OCI-LY1 (cell line): ENCODE data around the gene OASL.

ENCODE experiments used
- H2AFZ ChIP-seq: fragments of 200-600 bp; sonication (generic), shearing (Covaris generic); 2 replicates; pipeline ENCODE4 v1.6.0; 2014; ENCODE audit warnings: antibody characterized with exemption, mild to moderate bottlenecking, low read length
- H3F3A ChIP-seq: fragments of 200-600 bp; sonication (generic), shearing (Covaris generic); 2 replicates; pipeline ENCODE4 v1.6.0; 2014; ENCODE audit warnings: mild to moderate bottlenecking, antibody characterized with exemption, low read length, moderate library complexity; ENCODE audit not compliant: insufficient read depth
- H3K27ac ChIP-seq: fragments of 200-600 bp; sonication (generic); 2 replicates; pipeline ENCODE4 v1.5.1; 2014; ENCODE audit warnings: low read length, mixed run types, mild to moderate bottlenecking, low read depth; ENCODE audit not compliant: poor library complexity, severe bottlenecking
- H3K27me3 ChIP-seq: fragments of 200-600 bp; sonication (generic); 2 replicates; pipeline ENCODE4 v1.6.0; 2014; ENCODE audit warnings: antibody characterized with exemption, mild to moderate bottlenecking, low read length, moderate library complexity; ENCODE audit not compliant: insufficient read depth
- H3K36me3 ChIP-seq: fragments of 200-600 bp; sonication (generic); 2 replicates; pipeline ENCODE4 v1.6.1; 2014; ENCODE audit warnings: mild to moderate bottlenecking, antibody characterized with exemption, low read length, moderate library complexity, mixed read lengths; ENCODE audit not compliant: insufficient read depth
- H3K4me1 ChIP-seq: fragments of 200-600 bp; sonication (generic); 2 replicates; pipeline ENCODE4 v1.5.1; 2014; ENCODE audit warnings: mild to moderate bottlenecking, low read length, moderate library complexity; ENCODE audit not compliant: insufficient read depth, severe bottlenecking
- H3K4me2 ChIP-seq: fragments of 200-600 bp; sonication (generic), shearing (Covaris generic); 2 replicates; pipeline ENCODE4 v1.6.1; 2014; ENCODE audit warnings: low read length
- H3K4me3 ChIP-seq: fragments of 200-600 bp; sonication (generic); 2 replicates; pipeline ENCODE4 v1.5.1; 2014; ENCODE audit warnings: low read length, low read depth, mild to moderate bottlenecking, mixed read lengths; ENCODE audit not compliant: poor library complexity, severe bottlenecking
- H3K79me2 ChIP-seq: fragments of 200-600 bp; shearing (Covaris generic); 2 replicates; pipeline ENCODE4 v1.6.1; 2016; ENCODE audit warnings: mixed run types, low read length, mixed read lengths; ENCODE audit not compliant: insufficient read depth
- H3K9ac ChIP-seq: fragments of 200-600 bp; sonication (generic), shearing (Covaris generic); 2 replicates; pipeline ENCODE4 v1.6.1; 2014; ENCODE audit warnings: mild to moderate bottlenecking, low read length, mixed read lengths
- H3K9me2 ChIP-seq: fragments of 200-600 bp; sonication (generic), shearing (Covaris generic); 2 replicates; pipeline ENCODE4 v1.6.1; 2014; ENCODE audit warnings: low read depth, mild to moderate bottlenecking, low read length, mixed read lengths
- H3K9me3 ChIP-seq: fragments of 200-600 bp; shearing (Covaris generic); 2 replicates; pipeline ENCODE4 v1.6.1; 2014; ENCODE audit warnings: low read length, mixed read lengths
- H4K20me1 ChIP-seq: fragments of 200-600 bp; sonication (generic), shearing (Covaris generic); 2 replicates; pipeline ENCODE4 v1.6.0; 2016; ENCODE audit warnings: mild to moderate bottlenecking, low read length; ENCODE audit not compliant: insufficient read depth
- CTCF ChIP-seq: fragments of 200-600 bp; sonication (generic), shearing (Covaris generic); IDR thresholded peaks from 2 replicates; pipeline ENCODE4 v1.5.1; 2017; ENCODE audit warnings: mild to moderate bottlenecking, antibody characterized with exemption, low read length, moderate library complexity, mixed read lengths
- EZH2 ChIP-seq: fragments of 200-600 bp; sonication (generic), shearing (Covaris generic); IDR thresholded peaks from 2 replicates; pipeline ENCODE4 v1.8.0; 2017; ENCODE audit warnings: borderline replicate concordance, mixed run types, mild to moderate bottlenecking, antibody characterized with exemption, low read length, moderate library complexity, mixed read lengths

Gene OASL

GRCh38 chr12:121064116-121064515, 25.1 kb upstream of the OASL start:
- Histone ChIP-seq H3K9me2 (no peaks in the 10 kb centered on the region), H3K4me3 (no peak overlapping the region), H3F3A (no peaks in the 10 kb centered on the region), H3K79me2 (no peaks in the 10 kb centered on the region), H3K36me3 (no peaks in the 10 kb centered on the region), H4K20me1 (no peaks in the 10 kb centered on the region), H2AFZ (no peak overlapping the region), H3K9me3 (no peaks in the 10 kb centered on the region), H3K4me1 (peaks cover 8% of the 10 kb centered on the region), H3K9ac (no peak overlapping the region), H3K4me2 (no peak overlapping the region), H3K27ac (no peak overlapping the region), H3K27me3 (no peaks in the 10 kb centered on the region)
- TF ChIP-seq EZH2 (no peak), CTCF (no peak)

GRCh38 chr12:121062391-121063045, 23.5 kb upstream of the OASL start:
- no peaks in the 10 kb centered on the region for H4K20me1 ChIP-seq
- no peaks in the 10 kb centered on the region for H3F3A ChIP-seq
- no peaks in the 10 kb centered on the region for H3K9me3 ChIP-seq
- TF ChIP-seq EZH2 (no peak), CTCF (no peak)
- H3K27me3 ChIP-seq = no peaks in the 10 kb centered on the region
- no peak overlapping the region for H3K4me3 ChIP-seq
- no peaks in the 10 kb centered on the region for H3K79me2 ChIP-seq
- no peaks in the 10 kb centered on the region for H3K36me3 ChIP-seq
- H2AFZ ChIP-seq = no peak overlapping the region
- no peak overlapping the region for H3K4me2 ChIP-seq
- H3K27ac ChIP-seq = no peak overlapping the region
- no peaks in the 10 kb centered on the region for H3K9me2 ChIP-seq
- H3K9ac ChIP-seq = no peak overlapping the region
- H3K4me1 ChIP-seq = peaks cover 8% of the 10 kb centered on the region

- Histone ChIP-seq H3K9ac (no peak overlapping the region), H3K4me2 (no peak overlapping the region)
- no peak for TF ChIP-seq CTCF
- no peak for TF ChIP-seq EZH2
Observed at GRCh38 chr12:121061831-121062230, 22.8 kb upstream of the OASL start.

More at GRCh38 chr12:121061831-121062230, 22.8 kb upstream of the OASL start:
- Histone ChIP-seq H3K4me3 (no peak overlapping the region), H3K4me1 (peaks cover 8% of the 10 kb centered on the region), H3K9me3 (no peaks in the 10 kb centered on the region), H4K20me1 (no peaks in the 10 kb centered on the region), H3F3A (no peaks in the 10 kb centered on the region), H3K27ac (no peak overlapping the region), H3K79me2 (no peaks in the 10 kb centered on the region), H3K27me3 (no peaks in the 10 kb centered on the region), H3K36me3 (no peaks in the 10 kb centered on the region), H3K9me2 (no peaks in the 10 kb centered on the region), H2AFZ (no peak overlapping the region)
